T1000 (cell line): ENCODE measurements around the gene ADCK1.
"Not testable (repeated sequence)": the region's sequence is repeated elsewhere in the genome, so short reads cannot be mapped to it uniquely, and the experiment has no call there.

Source experiments
- DNase-seq: peaks from one replicate; lab custom pipeline; 2025; ENCODE audit warnings: mixed read lengths; lab: John Stamatoyannopoulos, UW

Gene ADCK1

GRCh38 chr14:77865455-77865854 is 65.5 kb downstream of the ADCK1 start:
- DNase-seq = no peak

- DNase-seq = no peak
These were observed 67.0 kb downstream of the ADCK1 start for GRCh38 chr14:77866932-77867331.

- DNase-seq = no peak
These were observed 67.6 kb downstream of the ADCK1 start for GRCh38 chr14:77867476-77867875.

- no peak for DNase-seq
These were observed 68.8 kb downstream of the ADCK1 start for GRCh38 chr14:77868552-77869285.

- DNase-seq = no peak
These were observed 69.4 kb downstream of the ADCK1 start for GRCh38 chr14:77869340-77869739.

- DNase-seq = no peak
These were observed 70.7 kb downstream of the ADCK1 start for GRCh38 chr14:77870646-77871045.

- DNase-seq = no peak
These were observed 72.2 kb downstream of the ADCK1 start for GRCh38 chr14:77872152-77872551.

- no peak for DNase-seq
These were observed 73.1 kb downstream of the ADCK1 start for GRCh38 chr14:77872983-77873382.

- DNase-seq = no peak
These were observed 78.9 kb downstream of the ADCK1 start for GRCh38 chr14:77878783-77879182.

- no peak for DNase-seq
These were observed 80.1 kb downstream of the ADCK1 start for GRCh38 chr14:77880056-77880455.

- no peak for DNase-seq
These were observed 82.2 kb downstream of the ADCK1 start for GRCh38 chr14:77882098-77882497.

GRCh38 chr14:77882636-77883035 is 82.7 kb downstream of the ADCK1 start:
- no peak for DNase-seq

- no peak for DNase-seq
These were observed 83.4 kb downstream of the ADCK1 start for GRCh38 chr14:77883131-77883846.

- DNase-seq = no peak
These were observed 83.9 kb downstream of the ADCK1 start for GRCh38 chr14:77883847-77884238.

- DNase-seq = no peak
These were observed 85.5 kb downstream of the ADCK1 start for GRCh38 chr14:77885367-77885766.

GRCh38 chr14:77886010-77886409 is 86.1 kb downstream of the ADCK1 start:
- no peak for DNase-seq

GRCh38 chr14:77888903-77889302 is 89.0 kb downstream of the ADCK1 start:
- not testable (repeated sequence) for DNase-seq

GRCh38 chr14:77889971-77890442 is 90.1 kb downstream of the ADCK1 start:
- DNase-seq = no peak

- DNase-seq = no peak
These were observed 91.0 kb downstream of the ADCK1 start for GRCh38 chr14:77890873-77891272.

GRCh38 chr14:77892381-77892871 is 92.5 kb downstream of the ADCK1 start:
- no peak for DNase-seq

GRCh38 chr14:77892890-77893484 is 93.1 kb downstream of the ADCK1 start:
- no peak for DNase-seq

- no peak for DNase-seq
These were observed 97.5 kb downstream of the ADCK1 start for GRCh38 chr14:77897374-77897773.

GRCh38 chr14:77902811-77903210 is 102.9 kb downstream of the ADCK1 start:
- DNase-seq = no peak
